Endodermal cell (in vitro differentiated cells): ENCODE data around the gene RETREG2. TPM values are rescaled to one million over a fixed set of nuclear protein-coding genes. Genes with fewer than 3 reads are reported as not detected.
A peak's percentile ranks its signal among the peaks of the same experiment; 100 is the strongest.

Experiments
- DNase-seq: peaks from one replicate; pipeline ENCODE4 v3.0.0-alpha.2; 2017
- H3K27ac ChIP-seq: 2 replicates; pipeline ENCODE4 v1.5.1; 2013; ENCODE audit warnings: mild to moderate bottlenecking, low read depth, low read length, moderate library complexity
- H3K27me3 ChIP-seq: 2 replicates; pipeline ENCODE4 v1.6.1; 2013; ENCODE audit warnings: mild to moderate bottlenecking, low read length, moderate library complexity; ENCODE audit not compliant: insufficient read depth, control insufficient read depth, poor library complexity, severe bottlenecking
- H3K36me3 ChIP-seq: 2 replicates; pipeline ENCODE4 v1.7.0; 2013; ENCODE audit warnings: mild to moderate bottlenecking, low read length, moderate library complexity; ENCODE audit not compliant: control insufficient read depth, insufficient read depth
- H3K4me1 ChIP-seq: one replicate; pipeline ENCODE4 v1.7.0; 2013; ENCODE audit warnings: low read length; ENCODE audit not compliant: control insufficient read depth, insufficient read depth
- H3K4me3 ChIP-seq: 2 replicates; pipeline ENCODE4 v1.5.1; 2013; ENCODE audit warnings: mild to moderate bottlenecking, low read length, moderate library complexity
- H3K9ac ChIP-seq: 2 replicates; pipeline ENCODE4 v1.6.1; 2013; ENCODE audit warnings: mild to moderate bottlenecking, low read length, moderate library complexity; ENCODE audit not compliant: poor library complexity, severe bottlenecking; ENCODE audit errors: extremely low read depth
- H3K9me3 ChIP-seq: 2 replicates; pipeline ENCODE4 v1.6.1; 2013; ENCODE audit warnings: mild to moderate bottlenecking, low read length, moderate library complexity; ENCODE audit not compliant: control insufficient read depth
- H3K27ac Mint-ChIP-seq: 2 replicates; pipeline ENCODE4 v1.8.0; 2020; ENCODE audit warnings: mixed read lengths
- H3K27me3 Mint-ChIP-seq: 2 replicates; pipeline ENCODE4 v1.8.0; 2021; ENCODE audit warnings: mild to moderate bottlenecking, mixed read lengths; ENCODE audit not compliant: insufficient read depth
- H3K36me3 Mint-ChIP-seq: 2 replicates; pipeline ENCODE4 v1.8.0; 2020; ENCODE audit warnings: low read depth, mixed read lengths
- H3K4me1 Mint-ChIP-seq: 2 replicates; pipeline ENCODE4 v1.8.0; 2020; ENCODE audit warnings: mixed read lengths
- H3K4me3 Mint-ChIP-seq: 2 replicates; pipeline ENCODE4 v1.8.0; 2020; ENCODE audit warnings: mild to moderate bottlenecking, moderate library complexity, mixed read lengths
- H3K9me3 Mint-ChIP-seq: 2 replicates; pipeline ENCODE4 v1.8.0; 2020; ENCODE audit warnings: mild to moderate bottlenecking, mixed read lengths
- CTCF ChIP-seq: fragments of 200-600 bp; sonication (generic); conservative IDR thresholded peaks from 2 replicates; pipeline ENCODE4 v1.5.0; 2021; ENCODE audit warnings: antibody characterized with exemption, mild to moderate bottlenecking
- WGBS, 2 experiments: methylation state at CpG; one replicate each; pipeline versions ENCODE4 v1.1.5 to v1.1.7; 2013; ENCODE audit warnings: missing lambda C conversion rate in 2 of 2, mixed read lengths in 1 of 2; ENCODE audit not compliant: insufficient coverage in 1 of 2, insufficient read length in 1 of 2; 5-methylcytosine and 5-hydroxymethylcytosine counted together
- total RNA-seq, 2 donors: library from RNA; stranded (reverse); fragmentation: NEBNext Ultra II Directional in 1 of 2; extraction: Animal tissue kit (Norgen Biotek cat#: 25700) in 1 of 2; gene quantifications; 2 replicates in 1 of 2; 3 replicates in 1 of 2; pipeline ENCODE4 v1.2.1, GENCODE V29; 2021

Gene RETREG2
- total RNA-seq, 2 donors from 2014 or later: 67.0 to 73.4 TPM

- Mint-ChIP-seq H3K36me3 (peaks cover 13% of the 10 kb centered on the region), H3K27me3 (no peaks in the 10 kb centered on the region), H3K4me1 (peaks cover 21% of the 10 kb centered on the region), H3K27ac (no peak overlapping the region), H3K4me3 (no peak overlapping the region), H3K9me3 (no peaks in the 10 kb centered on the region)
- no peaks in the 10 kb centered on the region for H3K27me3 ChIP-seq
- no peak overlapping the region for H3K9ac ChIP-seq
- H3K4me3 ChIP-seq: no peak overlapping the region
- H3K27ac ChIP-seq: no peak overlapping the region
- no peaks in the 10 kb centered on the region for H3K9me3 ChIP-seq
- H3K4me1 ChIP-seq: no peaks in the 10 kb centered on the region
- no peak for TF ChIP-seq CTCF
- H3K36me3 ChIP-seq: peaks cover 33% of the 10 kb centered on the region
- no peak for DNase-seq
- 90 to 97% methylated on average over 4 to 7 of the region's 7 CpGs for WGBS, 2 experiments
These were observed 3.3 kb upstream of the RETREG2 start for GRCh38 chr2:219174801-219175200.

- 89 to 100% methylated on average over 1 to 7 of the region's 7 CpGs for WGBS, 2 experiments
- no peaks in the 10 kb centered on the region for H3K27me3 Mint-ChIP-seq
- DNase-seq: no peak
- peaks cover 21% of the 10 kb centered on the region for H3K4me1 Mint-ChIP-seq
- Histone ChIP-seq H3K9ac (no peak overlapping the region), H3K4me1 (no peaks in the 10 kb centered on the region), H3K27ac (no peak overlapping the region), H3K4me3 (peak overlapping the region; percentile 96), H3K27me3 (no peaks in the 10 kb centered on the region), H3K9me3 (no peaks in the 10 kb centered on the region), H3K36me3 (peaks cover 40% of the 10 kb centered on the region)
- peak overlapping the region; percentile 76 for H3K4me3 Mint-ChIP-seq
- H3K9me3 Mint-ChIP-seq: no peaks in the 10 kb centered on the region
- peaks cover 15% of the 10 kb centered on the region for H3K36me3 Mint-ChIP-seq
- H3K27ac Mint-ChIP-seq: no peak overlapping the region
- TF ChIP-seq CTCF: no peak
These were observed 2.6 kb upstream of the RETREG2 start for GRCh38 chr2:219175486-219175885.

- Histone ChIP-seq H3K4me1 (no peaks in the 10 kb centered on the region), H3K27ac (peak overlapping the region; percentile 64), H3K9ac (peak overlapping the region; percentile 25), H3K4me3 (peak overlapping the region; percentile 96), H3K9me3 (no peaks in the 10 kb centered on the region), H3K36me3 (peaks cover 46% of the 10 kb centered on the region), H3K27me3 (no peaks in the 10 kb centered on the region)
- DNase-seq: no peak
- H3K27me3 Mint-ChIP-seq: no peaks in the 10 kb centered on the region
- H3K36me3 Mint-ChIP-seq: peaks cover 22% of the 10 kb centered on the region
- H3K4me1 Mint-ChIP-seq: peaks cover 19% of the 10 kb centered on the region
- no peaks in the 10 kb centered on the region for H3K9me3 Mint-ChIP-seq
- WGBS, 2 experiments: 4 to 5% methylated on average over 18 to 45 of the region's 45 CpGs
- peak; percentile 51 for TF ChIP-seq CTCF
- H3K4me3 Mint-ChIP-seq: peak overlapping the region; percentile 76
- H3K27ac Mint-ChIP-seq: peak overlapping the region; percentile 55
These were observed 1.9 kb upstream of the RETREG2 start for GRCh38 chr2:219175928-219176817.
